ENCODE measurements around the gene IRAG1.

GRCh38 chr11:10679644-10680043 is 13.9 kb downstream of the IRAG1 start:
- TF ChIP-seq CTCF (IDR thresholded peaks at IDR 0.05) (no peak), ZFX (IDR thresholded peaks at IDR 0.05; ENCODE audit: borderline replicate concordance) (no peak)
